Neural crest cell (in vitro differentiated cells): ENCODE results near the gene CDKN2A. TPM values are rescaled to one million over a fixed set of nuclear protein-coding genes. Genes with fewer than 3 reads are reported as not detected.
"Not testable (repeated sequence)": the region's sequence is repeated elsewhere in the genome, so short reads cannot be mapped to it uniquely, and the experiment has no call there.

Experiments
- DNase-seq: peaks from one replicate; pipeline ENCODE4 v3.0.0; 2021; ENCODE audit warnings: low read depth, mixed read lengths, low spot score
- H3K27ac Mint-ChIP-seq: one replicate; pipeline ENCODE4 v1.8.0; 2021; ENCODE audit warnings: mild to moderate bottlenecking, mixed read lengths; ENCODE audit not compliant: unreplicated experiment
- H3K27me3 Mint-ChIP-seq: 2 replicates; pipeline ENCODE4 v1.8.0; 2021; ENCODE audit warnings: low read depth, mild to moderate bottlenecking, mixed read lengths
- H3K36me3 Mint-ChIP-seq: 2 replicates; pipeline ENCODE4 v1.8.0; 2021; ENCODE audit warnings: low read depth, mild to moderate bottlenecking, mixed read lengths
- H3K4me1 Mint-ChIP-seq: 2 replicates; pipeline ENCODE4 v1.8.0; 2021; ENCODE audit warnings: mixed read lengths
- H3K4me3 Mint-ChIP-seq: one replicate; pipeline ENCODE4 v1.8.0; 2021; ENCODE audit warnings: mild to moderate bottlenecking, mixed read lengths
- H3K9me3 Mint-ChIP-seq: 2 replicates; pipeline ENCODE4 v1.8.0; 2021; ENCODE audit warnings: mixed read lengths
- CTCF ChIP-seq: fragments of 200-600 bp; sonication (generic); conservative IDR thresholded peaks from 2 replicates; pipeline ENCODE4 v1.5.0; 2021; ENCODE audit warnings: antibody characterized with exemption, mild to moderate bottlenecking
- total RNA-seq: library from RNA; stranded (reverse); gene quantifications from 2 replicates; pipeline ENCODE4 v1.2.1, GENCODE V29; 2021

Gene CDKN2A
- total RNA-seq, 1 donor from 2014 or later: 0.68 TPM

- no peak for DNase-seq
Measured at GRCh38 chr9:21966140-21966851, 27.9 kb downstream of the CDKN2A start.

GRCh38 chr9:21965401-21965951, 28.7 kb downstream of the CDKN2A start:
- Mint-ChIP-seq H3K9me3 (peaks cover 11% of the 10 kb centered on the region), H3K27ac (no peak overlapping the region), H3K4me3 (peak overlapping the region; percentile 4), H3K36me3 (peaks cover 8% of the 10 kb centered on the region), H3K27me3 (peaks cover 94% of the 10 kb centered on the region), H3K4me1 (peaks cover 17% of the 10 kb centered on the region)
- peak; percentile 51 for DNase-seq
- peak; percentile 61 for TF ChIP-seq CTCF

More at GRCh38 chr9:21966140-21966851, 27.9 kb downstream of the CDKN2A start:
- Mint-ChIP-seq H3K36me3 (peaks cover 10% of the 10 kb centered on the region), H3K27ac (no peak overlapping the region), H3K9me3 (peaks cover 11% of the 10 kb centered on the region), H3K27me3 (peaks cover 99% of the 10 kb centered on the region), H3K4me1 (peaks cover 21% of the 10 kb centered on the region), H3K4me3 (no peak overlapping the region)
- no peak for TF ChIP-seq CTCF

- no peak for DNase-seq
Measured at GRCh38 chr9:21964925-21965385, 29.2 kb downstream of the CDKN2A start.

GRCh38 chr9:21961569-21961968, 32.6 kb downstream of the CDKN2A start:
- H3K4me3 Mint-ChIP-seq: no peak overlapping the region

More at GRCh38 chr9:21964925-21965385, 29.2 kb downstream of the CDKN2A start:
- TF ChIP-seq CTCF: no peak
- peaks cover 11% of the 10 kb centered on the region for H3K9me3 Mint-ChIP-seq
- no peak overlapping the region for H3K27ac Mint-ChIP-seq
- H3K27me3 Mint-ChIP-seq: peaks cover 91% of the 10 kb centered on the region
- peaks cover 6% of the 10 kb centered on the region for H3K36me3 Mint-ChIP-seq
- peaks cover 15% of the 10 kb centered on the region for H3K4me1 Mint-ChIP-seq
- H3K4me3 Mint-ChIP-seq: peak overlapping the region; percentile 4

GRCh38 chr9:21959268-21959667, 34.9 kb downstream of the CDKN2A start:
- H3K27ac Mint-ChIP-seq, H3K36me3 Mint-ChIP-seq, H3K4me1 Mint-ChIP-seq, DNase-seq, H3K4me3 Mint-ChIP-seq: not testable (repeated sequence)
- Mint-ChIP-seq H3K9me3 (peaks cover 11% of the 10 kb centered on the region), H3K27me3 (peaks cover 51% of the 10 kb centered on the region)

More at GRCh38 chr9:21961569-21961968, 32.6 kb downstream of the CDKN2A start:
- no peak for DNase-seq
- H3K27me3 Mint-ChIP-seq: peaks cover 65% of the 10 kb centered on the region
- H3K27ac Mint-ChIP-seq: no peak overlapping the region
- TF ChIP-seq CTCF: no peak
- H3K4me1 Mint-ChIP-seq: peaks cover 8% of the 10 kb centered on the region
- H3K36me3 Mint-ChIP-seq: peaks cover 5% of the 10 kb centered on the region
- H3K9me3 Mint-ChIP-seq: peaks cover 11% of the 10 kb centered on the region

GRCh38 chr9:21958833-21959232, 35.4 kb downstream of the CDKN2A start:
- H3K27ac Mint-ChIP-seq: no peak overlapping the region
- no peak for DNase-seq
- peaks cover 46% of the 10 kb centered on the region for H3K27me3 Mint-ChIP-seq
- H3K9me3 Mint-ChIP-seq: peaks cover 11% of the 10 kb centered on the region
- no peak for TF ChIP-seq CTCF
- no peaks in the 10 kb centered on the region for H3K4me1 Mint-ChIP-seq
- H3K4me3 Mint-ChIP-seq: no peak overlapping the region
- peaks cover 4% of the 10 kb centered on the region for H3K36me3 Mint-ChIP-seq
